Erythroblast (primary cell): Measurements from ENCODE around the gene RAB22A.

Source experiments
- GATA1 ChIP-seq: IDR thresholded peaks from 2 replicates; pipeline ENCODE4 v1.6.1; 2011; ENCODE audit warnings: low read depth, mild to moderate bottlenecking, control low read depth, low read length, moderate library complexity
- POLR2A ChIP-seq: IDR thresholded peaks from 2 replicates; pipeline ENCODE4 v1.6.1; 2011; ENCODE audit warnings: mild to moderate bottlenecking, low read length

- TF ChIP-seq POLR2A (no peak), GATA1 (no peak)
Observed at GRCh38 chr20:58416057-58416456, 106.5 kb downstream of the RAB22A start.
